ENCODE results near the gene PIK3R3.

Gene PIK3R3

GRCh38 chr1:46132529-46133180 is at the start of gene PIK3R3:
Gene PIK3R3, minus strand, starts transcription at chr1:46132629. Its CDS starts 677 bp downstream, at chr1:46131952.
- no peak for FAIRE-seq
- DNase-seq (ENCODE audit: low spot score), result peak; percentile 98

- FAIRE-seq (no peak), DNase-seq (ENCODE audit: low spot score) (no peak)
Measured at GRCh38 chr1:46181343-46182260, 49.2 kb upstream of the PIK3R3 start.

DNA sequence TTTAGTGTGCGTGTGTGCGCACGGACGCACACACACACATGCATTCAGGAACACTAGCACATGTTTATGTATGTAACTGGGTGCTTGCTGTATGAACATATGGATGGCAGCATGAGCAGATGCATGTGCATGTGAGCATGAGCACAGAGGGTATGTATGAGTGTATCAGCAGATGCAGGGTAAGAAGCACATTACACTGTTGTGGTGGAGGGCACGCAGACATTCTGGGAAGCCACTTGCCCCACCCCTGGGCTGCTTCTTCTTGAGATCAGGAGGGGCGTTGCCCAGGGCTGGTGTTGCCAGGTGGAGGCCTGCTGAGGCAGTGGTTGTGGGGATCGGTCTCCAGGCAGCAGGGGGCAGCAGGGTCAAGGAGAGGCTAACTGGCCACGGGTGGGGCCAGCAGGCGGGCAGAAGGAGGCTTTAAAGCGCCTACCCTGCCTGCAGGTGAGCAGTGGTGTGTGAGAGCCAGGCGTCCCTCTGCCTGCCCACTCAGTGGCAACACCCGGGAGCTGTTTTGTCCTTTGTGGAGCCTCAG is 47.7 kb upstream of the PIK3R3 start:
- no peak for FAIRE-seq
- DNase-seq (ENCODE audit: low spot score), result no peak

GRCh38 chr1:46179138-46180081 is 47.0 kb upstream of the PIK3R3 start:
- FAIRE-seq (no peak), DNase-seq (ENCODE audit: low spot score) (peak; percentile 87)

GRCh38 chr1:46176211-46176865 is 43.9 kb upstream of the PIK3R3 start, which contains the start of gene P3R3URF:
Gene P3R3URF, minus strand, starts transcription at chr1:46176488. Its CDS starts 17 bp downstream, at chr1:46176471.
- FAIRE-seq (no peak), DNase-seq (ENCODE audit: low spot score) (no peak)

GRCh38 chr1:46175243-46175642 is 42.8 kb upstream of the PIK3R3 start:
- DNase-seq (ENCODE audit: low spot score), result no peak
- no peak for FAIRE-seq

- FAIRE-seq (no peak), DNase-seq (ENCODE audit: low spot score) (no peak)
Measured at GRCh38 chr1:46174448-46175231, 42.2 kb upstream of the PIK3R3 start, which contains the start of gene TSPAN1. Gene TSPAN1, plus strand, starts transcription at chr1:46175087. Its CDS starts 6,021 bp downstream, at chr1:46181108.

DNA sequence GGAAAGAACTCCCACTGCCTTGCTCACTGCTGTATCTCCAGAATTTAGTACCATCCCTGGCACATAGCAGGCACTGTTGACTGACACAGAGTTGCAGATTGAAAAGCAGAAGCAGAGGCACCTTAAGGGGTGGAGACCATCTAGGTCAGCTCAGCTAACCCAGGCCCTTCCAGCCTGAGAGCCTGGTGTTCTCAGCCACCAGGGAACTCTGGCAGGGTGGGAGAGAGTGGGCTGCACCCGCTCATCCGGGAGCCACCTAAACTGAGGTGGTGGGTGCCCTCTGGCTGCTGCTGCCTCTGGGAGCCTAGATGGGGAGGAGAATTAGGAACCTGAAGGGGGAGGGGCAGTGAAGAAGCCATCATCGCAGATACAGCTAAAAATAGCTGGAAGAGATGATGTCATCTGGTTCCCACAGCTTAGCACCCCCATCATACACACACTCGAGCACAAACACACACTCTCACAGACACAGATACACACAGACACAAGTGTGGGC is 41.0 kb upstream of the PIK3R3 start:
- DNase-seq (ENCODE audit: low spot score) (no peak), FAIRE-seq (no peak)

DNA sequence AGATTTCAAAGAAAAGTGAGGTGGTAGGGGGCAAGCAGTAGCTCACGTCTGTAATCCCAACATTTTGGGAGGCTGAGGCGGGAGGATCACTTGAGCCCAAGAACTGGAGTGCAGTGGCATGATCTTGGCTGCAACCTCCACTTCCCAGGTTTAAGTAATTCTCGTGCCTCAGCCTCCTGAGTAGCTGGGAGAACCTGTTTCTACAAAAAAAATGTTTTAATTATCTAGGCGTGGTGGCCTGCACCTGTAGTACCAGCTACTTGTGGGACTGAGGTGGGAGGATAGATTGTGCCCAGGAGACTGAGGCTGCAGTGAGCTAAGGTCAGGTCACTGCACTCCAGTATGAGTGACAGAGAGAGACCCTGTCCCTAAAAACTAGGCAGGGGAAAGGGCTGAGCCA is 39.9 kb upstream of the PIK3R3 start:
- FAIRE-seq (no peak), DNase-seq (ENCODE audit: low spot score) (no peak)

GRCh38 chr1:46171871-46172270 is 39.4 kb upstream of the PIK3R3 start:
- DNase-seq (ENCODE audit: low spot score), result no peak
- no peak for FAIRE-seq

DNA sequence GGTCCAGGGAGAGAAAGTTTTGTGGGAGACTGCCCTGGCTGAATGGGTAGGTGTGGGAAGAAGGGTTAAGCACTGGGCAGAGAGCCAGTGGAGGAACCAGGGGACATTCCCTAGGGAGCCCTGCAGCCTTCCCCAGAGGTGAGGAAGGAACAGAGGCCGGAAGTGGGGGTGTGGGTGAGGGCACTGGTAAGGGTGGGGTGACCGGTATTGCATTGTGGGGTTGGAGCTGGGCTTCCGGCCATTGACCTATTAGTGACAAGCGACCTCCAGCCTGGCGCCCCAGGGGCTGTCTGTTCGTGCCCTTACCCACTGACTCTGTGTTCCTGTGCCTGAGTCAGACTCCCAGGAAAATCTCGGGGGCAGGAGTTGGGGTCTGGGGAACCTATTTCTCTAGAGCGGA is 38.9 kb upstream of the PIK3R3 start:
- DNase-seq (ENCODE audit: low spot score) (no peak), FAIRE-seq (no peak)

GRCh38 chr1:46169811-46170454 is 37.5 kb upstream of the PIK3R3 start:
- DNase-seq (ENCODE audit: low spot score) (no peak), FAIRE-seq (no peak)

- FAIRE-seq (no peak), DNase-seq (ENCODE audit: low spot score) (no peak)
Measured at GRCh38 chr1:46168477-46168876, 36.0 kb upstream of the PIK3R3 start.

GRCh38 chr1:46166521-46167462 is 34.4 kb upstream of the PIK3R3 start:
- DNase-seq (ENCODE audit: low spot score), result no peak

GRCh38 chr1:46160212-46160611 is 27.8 kb upstream of the PIK3R3 start:
- FAIRE-seq (no peak), DNase-seq (ENCODE audit: low spot score) (no peak)

More at GRCh38 chr1:46166521-46167462, 34.4 kb upstream of the PIK3R3 start:
- FAIRE-seq, result no peak

DNA sequence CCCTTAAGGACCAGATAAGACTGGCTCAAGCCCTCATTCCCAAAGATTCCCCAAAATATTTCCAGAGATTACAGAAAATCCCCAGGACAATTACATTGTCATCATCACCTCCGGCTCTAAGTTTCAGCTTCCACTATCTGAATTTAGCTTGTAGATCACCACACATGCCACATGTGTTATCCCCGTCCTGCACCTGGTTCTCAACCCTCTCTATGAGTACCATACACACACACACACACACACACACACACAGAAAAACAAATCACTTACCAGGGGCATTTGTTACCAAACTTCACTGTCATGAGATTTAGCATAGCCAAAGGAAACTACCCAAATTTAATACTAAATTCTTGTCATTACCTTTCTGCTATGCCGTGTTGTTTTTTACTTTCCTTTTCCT is 27.1 kb upstream of the PIK3R3 start:
- FAIRE-seq, result no peak
- no peak for DNase-seq (ENCODE audit: low spot score)

GRCh38 chr1:46158312-46159281 is 26.2 kb upstream of the PIK3R3 start:
- FAIRE-seq, result no peak

More at GRCh38 chr1:46158312-46159281, 26.2 kb upstream of the PIK3R3 start:
- no peak for DNase-seq (ENCODE audit: low spot score)
